Stimulated activated CD4-positive, alpha-beta T cell treated with anti-CD3 and anti-CD28 coated beads, Interleukin-12 subunit alpha, Interleukin-12 subunit beta, amount 100 ng/mL, for 4 hours (primary cell): Measurements from ENCODE around the gene DESI1.
"Not testable (repeated sequence)": the region's sequence is repeated elsewhere in the genome, so short reads cannot be mapped to it uniquely, and the experiment has no call there.

Source experiments
- DNase-seq: peaks from one replicate; pipeline ENCODE4 v3.0.0-alpha.2; 2020

Gene DESI1

DNA sequence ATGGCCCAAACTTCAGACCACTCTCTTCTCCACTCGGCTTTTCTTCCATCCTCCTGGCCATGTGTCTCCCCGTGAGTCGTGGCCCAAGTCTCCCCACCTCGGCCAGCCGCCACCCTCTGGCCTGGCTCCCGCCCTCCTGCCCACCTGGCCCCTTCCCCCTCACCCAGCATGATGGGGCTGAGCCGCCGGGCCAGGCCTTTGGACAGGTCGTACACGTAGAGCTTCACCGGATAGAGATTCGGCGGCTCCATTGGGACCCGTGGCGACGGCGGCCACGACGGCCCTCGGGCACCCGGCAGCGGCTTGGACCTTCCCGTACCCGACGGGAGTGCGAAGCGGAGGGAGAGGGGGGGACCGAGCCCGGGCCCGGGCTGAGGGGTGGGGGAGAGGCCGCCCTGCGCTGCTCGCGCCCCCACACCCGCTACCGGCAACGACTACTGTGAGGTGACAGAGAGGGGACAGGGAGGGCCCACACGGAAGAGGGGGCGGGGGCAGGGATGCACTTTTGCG is at the start of gene DESI1:
DESI1 (minus strand) TSS at position 455 of the 510 bp plus-strand sequence; CDS start at position 251, 204 bp downstream.
- DNase-seq, result no peak

GRCh38 chr22:41668971-41669911 is 48.4 kb upstream of the DESI1 start:
- no peak for DNase-seq

DNA sequence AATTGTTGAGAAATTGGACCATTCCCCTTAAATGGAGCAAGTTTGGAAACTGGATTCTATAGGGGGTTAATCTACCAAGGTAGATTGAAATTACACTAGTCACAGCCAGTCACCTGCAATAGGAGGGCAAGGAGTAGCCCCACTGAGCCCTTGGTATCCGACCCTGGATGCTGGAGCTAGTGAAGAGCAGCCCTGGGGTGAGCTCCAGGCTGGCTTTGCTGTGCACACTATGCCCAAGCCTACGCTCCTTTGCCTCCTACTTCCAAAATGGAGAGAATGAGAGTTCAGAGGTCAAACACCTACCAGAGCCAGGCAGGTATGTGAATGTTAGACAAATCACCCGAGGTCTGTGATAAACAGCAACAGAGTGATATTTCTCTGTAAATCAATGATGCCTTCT is 44.1 kb upstream of the DESI1 start:
- DNase-seq, result no peak

DNA sequence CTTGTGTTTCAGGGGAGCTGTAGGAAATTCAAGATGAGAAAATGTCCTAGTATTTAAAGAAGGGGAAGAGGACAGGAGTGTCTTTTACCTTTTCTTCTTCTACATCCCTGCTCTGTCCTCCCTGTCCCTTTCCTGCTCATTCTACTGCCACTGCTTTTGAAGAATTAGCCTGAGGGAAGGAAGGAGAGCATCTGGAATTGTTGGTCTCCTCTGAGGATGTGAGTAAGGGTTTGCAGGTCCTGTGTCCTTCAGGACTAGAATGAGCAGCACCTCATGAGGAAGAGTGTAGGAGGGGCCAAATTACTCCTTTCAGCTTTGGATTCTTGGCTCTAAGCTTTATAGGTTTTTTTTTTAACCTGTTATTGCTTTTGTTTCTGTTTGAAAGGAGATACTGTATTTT is 43.6 kb upstream of the DESI1 start:
- DNase-seq, result no peak

- not testable (repeated sequence) for DNase-seq
Observed at GRCh38 chr22:41663594-41663993, 42.8 kb upstream of the DESI1 start.

DNA sequence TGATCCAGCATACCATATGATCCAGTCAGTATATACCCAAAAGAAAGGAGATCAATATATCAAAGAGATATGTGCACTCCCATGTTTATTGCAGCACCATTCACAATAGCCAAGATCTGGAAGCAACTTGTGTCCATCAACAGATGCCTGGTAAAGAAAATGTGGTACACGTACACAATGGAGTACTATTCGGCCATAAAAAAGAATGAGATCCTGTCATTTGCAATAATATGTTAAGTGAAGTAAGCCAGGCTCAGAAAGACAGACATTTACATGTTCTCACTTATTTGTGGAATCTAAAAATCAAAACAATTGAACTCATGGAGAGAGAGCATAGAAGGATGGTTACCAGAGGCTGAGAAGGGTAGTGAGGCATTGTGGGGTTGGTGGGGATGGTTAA is 40.9 kb upstream of the DESI1 start:
- DNase-seq, result no peak

- no peak for DNase-seq
Observed at GRCh38 chr22:41661088-41661487, 40.2 kb upstream of the DESI1 start.

GRCh38 chr22:41660416-41660815 is 39.6 kb upstream of the DESI1 start:
- DNase-seq, result no peak

DNA sequence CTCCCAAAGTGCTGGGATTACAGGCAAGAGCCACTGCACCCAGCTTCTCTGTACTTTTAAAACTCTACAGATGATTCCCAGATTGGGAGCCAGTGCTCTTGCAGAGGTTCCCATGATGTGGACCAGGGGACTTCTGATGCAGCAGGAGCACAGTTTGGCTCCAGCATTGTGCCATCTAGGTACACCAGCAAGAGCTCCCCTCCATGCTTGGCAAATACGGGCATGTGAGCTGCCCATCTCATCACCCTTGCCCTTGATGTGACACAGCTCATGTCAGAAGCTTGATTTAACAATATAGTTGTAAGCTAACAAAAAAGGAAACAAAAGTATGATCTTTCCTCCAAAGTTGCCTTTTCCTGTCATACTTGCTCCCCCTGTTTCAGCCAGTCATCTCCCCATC is 39.1 kb upstream of the DESI1 start:
- DNase-seq, result no peak

DNA sequence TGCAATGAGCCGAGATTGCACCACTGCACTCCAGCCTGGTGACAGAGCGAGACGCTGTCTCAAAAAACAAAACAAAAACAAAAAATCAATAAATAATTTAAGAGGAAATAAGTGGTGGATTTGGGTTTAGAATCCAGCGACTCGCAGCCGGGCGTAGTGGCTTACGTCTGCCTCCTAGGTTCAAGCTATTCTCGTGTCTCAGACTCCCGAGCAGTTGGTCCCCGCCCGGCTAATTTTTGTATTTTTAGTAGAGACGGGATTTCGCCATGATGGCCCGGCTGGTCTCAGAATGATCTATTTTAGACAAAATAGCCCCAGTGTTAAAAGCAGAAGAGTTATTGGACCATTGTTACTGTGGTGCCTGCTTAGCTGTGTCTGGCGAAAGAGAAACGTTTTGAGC is 38.0 kb upstream of the DESI1 start:
- DNase-seq, result no peak

DNA sequence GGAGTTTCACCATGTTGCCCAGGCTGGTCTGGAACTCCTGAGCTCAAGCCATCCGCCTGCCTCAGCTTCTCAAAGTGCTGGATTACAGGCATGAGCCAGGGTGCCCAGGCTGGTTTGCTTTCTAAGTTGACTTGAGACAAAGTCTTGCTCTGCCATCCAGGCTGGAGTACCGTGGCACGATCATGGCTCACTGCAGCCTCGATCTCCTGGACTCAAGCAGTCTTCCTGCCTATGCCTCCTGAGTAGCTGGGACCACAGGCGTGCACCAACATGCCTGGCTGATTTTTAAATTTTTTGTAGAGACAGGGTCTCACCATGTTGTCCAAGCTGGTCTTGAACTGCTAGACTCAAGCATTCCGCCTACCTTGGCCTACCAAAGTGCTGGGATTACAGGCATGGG is 36.9 kb upstream of the DESI1 start:
- no peak for DNase-seq

GRCh38 chr22:41656556-41656955 is 35.7 kb upstream of the DESI1 start:
- DNase-seq, result no peak

DNA sequence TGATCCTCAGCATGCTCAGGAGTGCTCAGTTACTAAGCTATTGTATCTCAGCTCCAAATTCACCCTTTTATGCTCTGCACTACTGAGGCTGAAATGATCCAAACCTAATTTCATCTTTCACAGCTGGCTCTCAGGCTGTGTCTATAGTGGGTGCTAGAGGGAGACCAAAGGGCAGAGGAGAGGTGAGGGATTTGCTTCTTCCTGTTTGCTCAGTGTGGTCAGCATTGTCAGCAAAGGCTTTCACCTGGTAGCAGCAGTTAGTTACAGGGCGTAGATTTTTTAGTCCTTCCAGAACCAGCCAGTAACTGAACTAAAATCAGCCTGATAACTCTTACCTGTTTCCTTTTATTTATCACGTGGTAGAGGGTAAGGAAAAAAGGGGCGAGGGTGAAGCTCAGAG is 33.5 kb upstream of the DESI1 start:
- DNase-seq, result no peak

DNA sequence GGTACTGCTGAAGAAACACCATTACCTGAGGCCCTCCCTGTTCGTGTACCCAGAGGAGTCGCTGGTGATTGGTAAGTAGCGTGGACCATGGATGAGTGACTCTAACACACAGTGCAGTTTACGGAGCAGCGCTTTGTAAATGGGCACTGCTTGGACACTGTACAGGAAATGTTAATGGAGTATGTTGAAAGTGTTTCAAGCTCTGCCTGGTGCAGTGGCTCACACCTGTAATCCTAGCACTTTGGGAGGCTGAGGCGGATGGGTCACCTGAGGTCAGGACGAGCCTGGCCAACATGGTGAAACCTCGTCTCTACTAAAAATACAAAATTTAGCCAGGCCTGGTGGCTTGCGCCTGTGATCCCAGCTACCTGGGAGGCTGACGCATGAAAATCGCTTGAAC is 30.0 kb upstream of the DESI1 start:
- DNase-seq, result no peak

GRCh38 chr22:41650229-41650628 is 29.4 kb upstream of the DESI1 start:
- DNase-seq, result no peak

DNA sequence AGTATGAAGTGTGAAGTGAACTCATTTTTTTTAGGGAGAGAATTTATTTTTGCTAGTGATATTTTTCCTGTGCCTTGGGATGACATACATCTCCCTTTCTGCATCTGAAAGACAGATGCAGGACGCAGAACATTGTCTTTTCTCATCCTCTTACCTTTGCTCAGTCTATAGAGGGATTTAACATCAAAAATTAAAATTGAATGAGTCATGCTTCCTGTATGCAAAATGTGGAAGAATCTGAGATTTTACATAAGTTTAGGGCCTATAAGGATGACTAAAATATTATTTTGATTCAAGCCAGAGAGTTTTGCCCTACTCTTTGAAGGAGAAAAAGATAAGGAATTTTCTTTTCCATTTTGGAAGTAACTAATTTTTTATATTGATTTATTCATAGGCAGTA is 27.6 kb upstream of the DESI1 start:
- DNase-seq, result no peak

DNA sequence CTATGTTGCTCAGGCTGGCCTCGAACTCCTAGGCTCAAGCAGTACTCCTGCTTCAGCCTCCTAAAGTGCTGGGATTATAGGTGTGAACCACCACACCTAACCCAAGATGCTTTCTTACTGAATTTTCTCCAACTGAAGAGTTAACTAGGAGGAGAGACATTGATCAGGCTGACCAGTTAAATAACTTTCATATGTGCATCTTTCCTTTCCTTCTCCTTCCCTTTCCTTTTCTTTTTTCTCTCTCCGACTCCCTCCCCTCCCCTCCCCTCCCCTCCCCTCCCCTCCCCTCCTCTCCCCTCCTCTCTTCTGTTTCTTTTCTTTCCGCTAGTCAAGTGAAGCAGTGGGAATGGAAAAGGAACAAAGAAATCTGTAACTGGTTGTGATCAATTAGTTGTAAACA is 26.9 kb upstream of the DESI1 start:
- no peak for DNase-seq

DNA sequence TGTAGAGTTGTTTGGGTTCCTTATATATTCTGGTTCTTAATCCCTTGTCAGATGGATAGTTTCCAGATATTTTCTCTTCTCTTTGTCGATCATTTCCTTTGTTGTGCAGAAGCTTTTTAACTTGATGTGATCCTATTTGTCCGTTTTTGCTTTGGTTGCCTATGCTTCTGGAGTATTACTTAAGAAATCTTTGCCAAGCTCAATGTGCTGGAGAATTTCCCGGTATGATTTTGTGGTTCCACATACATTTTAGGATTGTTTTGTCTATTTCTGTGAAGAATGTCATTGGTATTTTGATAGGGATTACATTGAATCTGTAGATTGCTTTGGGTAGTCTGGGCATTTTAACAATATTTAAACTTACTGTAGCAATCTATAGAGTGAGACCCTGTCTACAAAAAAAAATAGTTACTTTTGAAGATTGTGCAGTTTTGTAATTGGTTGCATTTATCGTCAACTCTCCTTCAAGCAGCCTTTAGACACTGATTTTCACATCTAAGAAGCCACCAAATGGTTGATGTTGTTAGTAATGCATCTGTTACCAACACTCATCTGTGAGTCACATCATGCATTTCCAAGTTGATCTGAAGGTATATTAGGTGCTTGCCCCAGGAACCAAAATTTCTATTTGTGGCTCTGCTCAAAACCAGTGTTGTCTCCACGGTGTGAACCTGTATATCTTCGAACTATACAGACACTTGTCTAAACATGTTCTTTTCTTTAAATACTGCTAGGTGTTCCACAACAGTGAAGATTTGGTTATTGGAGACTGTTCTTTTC is 21.7 kb upstream of the DESI1 start:
- no peak for DNase-seq

GRCh38 chr22:41641854-41642253 is 21.0 kb upstream of the DESI1 start:
- DNase-seq, result no peak

- no peak for DNase-seq
Observed at GRCh38 chr22:41638748-41639147, 17.9 kb upstream of the DESI1 start.

DNA sequence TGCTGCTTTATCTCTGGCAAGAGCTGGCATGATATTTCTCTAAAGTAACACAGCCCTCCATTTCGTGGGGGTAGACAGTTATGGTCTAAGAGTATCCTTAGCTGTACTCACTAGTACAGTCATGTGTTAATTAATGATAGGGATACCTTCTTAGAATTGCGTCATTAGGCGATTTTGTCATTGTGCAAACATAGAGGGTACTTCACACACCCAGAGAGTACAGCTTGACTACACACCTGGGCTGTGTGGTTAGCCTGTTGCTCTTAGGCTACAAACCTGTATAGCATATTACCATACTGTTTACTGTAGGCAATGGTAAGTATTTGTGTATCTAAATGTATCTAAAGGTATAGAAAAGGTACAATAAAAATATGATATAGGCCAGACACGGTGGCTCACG is 17.3 kb upstream of the DESI1 start:
- no peak for DNase-seq

- DNase-seq, result not testable (repeated sequence)
Observed at GRCh38 chr22:41637623-41638022, 16.8 kb upstream of the DESI1 start.

DNA sequence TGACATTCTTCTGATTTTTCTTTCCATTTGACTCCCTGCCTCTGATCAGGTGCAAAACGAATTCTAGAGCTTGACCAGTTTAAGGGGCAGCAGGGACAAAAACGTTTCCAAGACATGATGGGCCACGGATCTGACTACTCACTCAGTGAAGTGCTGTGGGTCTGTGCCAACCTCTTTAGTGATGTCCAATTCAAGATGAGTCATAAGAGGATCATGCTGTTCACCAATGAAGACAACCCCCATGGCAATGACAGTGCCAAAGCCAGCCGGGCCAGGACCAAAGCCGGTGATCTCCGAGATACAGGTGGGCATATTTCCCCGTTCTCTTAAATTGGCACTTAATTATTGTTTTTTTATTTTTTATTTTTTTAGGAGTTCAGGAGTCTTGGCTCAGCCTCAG is 15.6 kb upstream of the DESI1 start:
- DNase-seq, result no peak

GRCh38 chr22:41634610-41635009 is 13.8 kb upstream of the DESI1 start:
- DNase-seq, result not testable (repeated sequence)
